K562 (cell line): ENCODE data around the gene PRKCB. TPM values are rescaled to one million over a fixed set of nuclear protein-coding genes. Genes with fewer than 3 reads are reported as not detected.

ENCODE experiments used
- DIDO1 ChIP-seq: fragments of 450-650 bp; IDR thresholded peaks from 2 replicates; pipeline ENCODE4 v1.6.1; 2016; ENCODE audit warnings: low read depth, missing biosample characterization, missing genetic modification characterization
- DPF2 ChIP-seq: fragments of 450-650 bp; IDR thresholded peaks from 2 replicates; pipeline ENCODE4 v1.6.1; 2016
- ETV1 ChIP-seq: fragments of 450-650 bp; conservative IDR thresholded peaks from 2 replicates; pipeline ENCODE4 v1.6.1; 2016; ENCODE audit warnings: missing genetic modification characterization, control low read depth, low read depth, missing compliant biosample characterization
- KLF13 ChIP-seq: fragments of 450-650 bp; IDR thresholded peaks from 2 replicates; pipeline ENCODE4 v1.6.1; 2016; ENCODE audit warnings: missing genetic modification characterization, low read depth, mild to moderate bottlenecking, missing compliant biosample characterization, moderate library complexity, borderline replicate concordance
- LEF1 ChIP-seq: fragments of 450-650 bp; IDR thresholded peaks from 2 replicates; pipeline ENCODE4 v1.6.1; 2016; ENCODE audit warnings: mild to moderate bottlenecking
- MED1 ChIP-seq: sonication (generic); formaldehyde crosslinking; IDR thresholded peaks from 2 replicates; pipeline ENCODE4 v1.8.1; 2023; ENCODE audit warnings: missing genetic modification reagents, borderline replicate concordance
- MYNN ChIP-seq, 2 experiments: sonication (generic); formaldehyde crosslinking in 1 of 2; IDR thresholded peaks; 2 replicates each; pipeline versions ENCODE4 v1.5.0 to v1.6.1; 2016 to 2020; ENCODE audit warnings: antibody characterized with exemption in 1 of 2, missing genetic modification reagents in 1 of 2
- NR3C1 ChIP-seq: sonication (generic); formaldehyde crosslinking; IDR thresholded peaks from 2 replicates; pipeline ENCODE4 v1.8.1; 2022; ENCODE audit warnings: missing genetic modification reagents
- RBM39 ChIP-seq: fragments of 200-400 bp; formaldehyde crosslinking; optimal IDR thresholded peaks from 2 replicates; pipeline ENCODE3; 2018; ENCODE audit warnings: low read depth, low read length
- SMAD1 ChIP-seq: fragments of 150-350 bp; IDR thresholded peaks from 2 replicates; pipeline ENCODE4 v1.6.1; 2014; ENCODE audit warnings: low read length, low read depth; ENCODE audit not compliant: partially characterized antibody
- TBL1XR1 ChIP-seq, 2 experiments: IDR thresholded peaks; 2 replicates each; pipeline ENCODE4 v1.6.1; 2012; ENCODE audit warnings: improper control_type of control experiment in 2 of 2, low read length in 2 of 2, mild to moderate bottlenecking in 1 of 2
- TEAD4 ChIP-seq, 2 experiments: sonication (generic) in 1 of 2; formaldehyde crosslinking in 1 of 2; IDR thresholded peaks; 2 replicates each; pipeline versions ENCODE4 v1.6.1 to v1.8.0; 2012 to 2022; ENCODE audit warnings: borderline replicate concordance in 1 of 2, inconsistent platforms in 1 of 2, low read length in 1 of 2, mild to moderate bottlenecking in 1 of 2, missing genetic modification reagents in 1 of 2
- ZNF121 ChIP-seq: sonication (generic); formaldehyde crosslinking; conservative IDR thresholded peaks from 2 replicates; pipeline ENCODE4 v1.8.0; 2022; ENCODE audit warnings: missing genetic modification reagents
- ZNF830 ChIP-seq: fragments of 250-450 bp; sonication (Bioruptor Pico); IDR thresholded peaks from 2 replicates; pipeline ENCODE4 v1.5.0; 2021; ENCODE audit warnings: mild to moderate bottlenecking
- polyA plus RNA-seq, 8 experiments: library from polyadenylated mRNA; depleted of rRNA in 4 of 8; stranded (reverse) in 5 of 8; unstranded in 3 of 8; fragments of >200 nt; fragmentation: Nextera tagmentation in 2 of 8; fragmentation: Illumina TruSeq in 1 of 8; extraction: Ambion mirVana in 2 of 8; extraction: Trizol in 1 of 8; gene quantifications; 2 replicates each; pipeline versions ENCODE4 v1.2.1 to v1.2.3, GENCODE V29; 2011 to 2014; ENCODE audit warnings: inconsistent platforms in 1 of 8, missing spikeins in 1 of 8
- total RNA-seq, 7 experiments: library from RNA; depleted of rRNA in 6 of 7; stranded (reverse); fragments of >200 nt in 6 of 7; fragmentation: Illumina TruSeq in 2 of 7; extraction: Trizol in 2 of 7; gene quantifications; 2 replicates each; pipeline versions ENCODE4 v1.2.1 to v1.2.3, GENCODE V29; 2011 to 2021; ENCODE audit warnings: low replicate concordance in 1 of 7
- TF ChIP-seq, protein P1 (sequence below): fragments of 450-650 bp; formaldehyde crosslinking; IDR thresholded peaks from 2 replicates; pipeline ENCODE4 v1.4.0; 2022; ENCODE audit warnings: mild to moderate bottlenecking, moderate library complexity
- TF ChIP-seq, protein P2 (sequence below): fragments of 450-650 bp; IDR thresholded peaks from 2 replicates; pipeline ENCODE4 v1.6.1; 2016; ENCODE audit warnings: mild to moderate bottlenecking, moderate library complexity

The PRKCB gene
- total and polyA plus RNA-seq, 9 of the 15 experiments (the other 6 are each of a cell fraction or from before 2014, with no cell fraction given) = 49.9 to 276 (median 148) TPM

DNA sequence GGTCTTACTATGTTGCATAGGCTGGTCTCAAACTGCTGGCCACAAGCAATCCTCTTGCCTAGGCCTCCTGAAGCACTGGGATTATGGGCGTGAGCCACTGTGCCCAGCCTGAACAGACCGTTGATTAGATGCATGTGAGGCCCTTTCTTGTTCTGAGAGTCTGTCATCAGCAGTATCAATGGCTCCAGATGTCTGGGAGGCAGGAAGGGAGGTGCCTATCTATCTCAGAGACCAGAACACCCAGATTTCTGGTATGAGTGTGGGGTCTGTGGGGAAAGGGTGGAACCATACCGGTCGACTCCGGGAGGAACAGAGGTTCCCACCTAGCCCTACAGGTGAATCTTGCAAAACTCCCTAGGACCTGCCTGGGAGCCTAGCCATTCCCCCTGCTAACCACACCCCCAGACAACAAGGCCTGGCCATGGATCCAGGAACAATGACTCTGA is 71.7 kb downstream of the PRKCB start (continued):
- TF ChIP-seq TBL1XR1 (IDR thresholded peaks at IDR 0.05; ENCODE audit: low read length in 2 of 2) (peak; percentile 28 to 90; a peak in 3 of 4 replicates), NR3C1 (CRISPR knock-in tag) (no peak), TEAD4 (IDR thresholded peaks at IDR 0.05; ENCODE audit: low read length) (peak; percentile 92), TEAD4 (CRISPR knock-in tag; IDR thresholded peaks at IDR 0.05; ENCODE audit: borderline replicate concordance) (no peak), DIDO1 (tag) (no peak), SMAD1 (peak; percentile 70), KLF13 (tag) (no peak), LEF1 (0 out of 2 replicates have a peak, but pooled peaks have one; percentile 14), MYNN (IDR thresholded peaks at IDR 0.05) (peak; percentile 76; the same call in 1 of the 2 replicates), MYNN (CRISPR knock-in tag; IDR thresholded peaks at IDR 0.05) (no peak), MED1 (CRISPR knock-in tag) (no peak), ETV1 (peak; percentile 58), ZNF830 (CRISPR knock-in tag) (no peak), DPF2 (peak; percentile 91), ZNF121 (CRISPR knock-in tag) (no peak), RBM39 (no peak)
- TF ChIP-seq, protein P1, sequence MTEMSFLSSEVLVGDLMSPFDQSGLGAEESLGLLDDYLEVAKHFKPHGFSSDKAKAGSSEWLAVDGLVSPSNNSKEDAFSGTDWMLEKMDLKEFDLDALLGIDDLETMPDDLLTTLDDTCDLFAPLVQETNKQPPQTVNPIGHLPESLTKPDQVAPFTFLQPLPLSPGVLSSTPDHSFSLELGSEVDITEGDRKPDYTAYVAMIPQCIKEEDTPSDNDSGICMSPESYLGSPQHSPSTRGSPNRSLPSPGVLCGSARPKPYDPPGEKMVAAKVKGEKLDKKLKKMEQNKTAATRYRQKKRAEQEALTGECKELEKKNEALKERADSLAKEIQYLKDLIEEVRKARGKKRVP (CRISPR knock-in tag) = 0 out of 2 replicates have a peak, but pooled peaks have one; percentile 9
- TF ChIP-seq, protein P2, sequence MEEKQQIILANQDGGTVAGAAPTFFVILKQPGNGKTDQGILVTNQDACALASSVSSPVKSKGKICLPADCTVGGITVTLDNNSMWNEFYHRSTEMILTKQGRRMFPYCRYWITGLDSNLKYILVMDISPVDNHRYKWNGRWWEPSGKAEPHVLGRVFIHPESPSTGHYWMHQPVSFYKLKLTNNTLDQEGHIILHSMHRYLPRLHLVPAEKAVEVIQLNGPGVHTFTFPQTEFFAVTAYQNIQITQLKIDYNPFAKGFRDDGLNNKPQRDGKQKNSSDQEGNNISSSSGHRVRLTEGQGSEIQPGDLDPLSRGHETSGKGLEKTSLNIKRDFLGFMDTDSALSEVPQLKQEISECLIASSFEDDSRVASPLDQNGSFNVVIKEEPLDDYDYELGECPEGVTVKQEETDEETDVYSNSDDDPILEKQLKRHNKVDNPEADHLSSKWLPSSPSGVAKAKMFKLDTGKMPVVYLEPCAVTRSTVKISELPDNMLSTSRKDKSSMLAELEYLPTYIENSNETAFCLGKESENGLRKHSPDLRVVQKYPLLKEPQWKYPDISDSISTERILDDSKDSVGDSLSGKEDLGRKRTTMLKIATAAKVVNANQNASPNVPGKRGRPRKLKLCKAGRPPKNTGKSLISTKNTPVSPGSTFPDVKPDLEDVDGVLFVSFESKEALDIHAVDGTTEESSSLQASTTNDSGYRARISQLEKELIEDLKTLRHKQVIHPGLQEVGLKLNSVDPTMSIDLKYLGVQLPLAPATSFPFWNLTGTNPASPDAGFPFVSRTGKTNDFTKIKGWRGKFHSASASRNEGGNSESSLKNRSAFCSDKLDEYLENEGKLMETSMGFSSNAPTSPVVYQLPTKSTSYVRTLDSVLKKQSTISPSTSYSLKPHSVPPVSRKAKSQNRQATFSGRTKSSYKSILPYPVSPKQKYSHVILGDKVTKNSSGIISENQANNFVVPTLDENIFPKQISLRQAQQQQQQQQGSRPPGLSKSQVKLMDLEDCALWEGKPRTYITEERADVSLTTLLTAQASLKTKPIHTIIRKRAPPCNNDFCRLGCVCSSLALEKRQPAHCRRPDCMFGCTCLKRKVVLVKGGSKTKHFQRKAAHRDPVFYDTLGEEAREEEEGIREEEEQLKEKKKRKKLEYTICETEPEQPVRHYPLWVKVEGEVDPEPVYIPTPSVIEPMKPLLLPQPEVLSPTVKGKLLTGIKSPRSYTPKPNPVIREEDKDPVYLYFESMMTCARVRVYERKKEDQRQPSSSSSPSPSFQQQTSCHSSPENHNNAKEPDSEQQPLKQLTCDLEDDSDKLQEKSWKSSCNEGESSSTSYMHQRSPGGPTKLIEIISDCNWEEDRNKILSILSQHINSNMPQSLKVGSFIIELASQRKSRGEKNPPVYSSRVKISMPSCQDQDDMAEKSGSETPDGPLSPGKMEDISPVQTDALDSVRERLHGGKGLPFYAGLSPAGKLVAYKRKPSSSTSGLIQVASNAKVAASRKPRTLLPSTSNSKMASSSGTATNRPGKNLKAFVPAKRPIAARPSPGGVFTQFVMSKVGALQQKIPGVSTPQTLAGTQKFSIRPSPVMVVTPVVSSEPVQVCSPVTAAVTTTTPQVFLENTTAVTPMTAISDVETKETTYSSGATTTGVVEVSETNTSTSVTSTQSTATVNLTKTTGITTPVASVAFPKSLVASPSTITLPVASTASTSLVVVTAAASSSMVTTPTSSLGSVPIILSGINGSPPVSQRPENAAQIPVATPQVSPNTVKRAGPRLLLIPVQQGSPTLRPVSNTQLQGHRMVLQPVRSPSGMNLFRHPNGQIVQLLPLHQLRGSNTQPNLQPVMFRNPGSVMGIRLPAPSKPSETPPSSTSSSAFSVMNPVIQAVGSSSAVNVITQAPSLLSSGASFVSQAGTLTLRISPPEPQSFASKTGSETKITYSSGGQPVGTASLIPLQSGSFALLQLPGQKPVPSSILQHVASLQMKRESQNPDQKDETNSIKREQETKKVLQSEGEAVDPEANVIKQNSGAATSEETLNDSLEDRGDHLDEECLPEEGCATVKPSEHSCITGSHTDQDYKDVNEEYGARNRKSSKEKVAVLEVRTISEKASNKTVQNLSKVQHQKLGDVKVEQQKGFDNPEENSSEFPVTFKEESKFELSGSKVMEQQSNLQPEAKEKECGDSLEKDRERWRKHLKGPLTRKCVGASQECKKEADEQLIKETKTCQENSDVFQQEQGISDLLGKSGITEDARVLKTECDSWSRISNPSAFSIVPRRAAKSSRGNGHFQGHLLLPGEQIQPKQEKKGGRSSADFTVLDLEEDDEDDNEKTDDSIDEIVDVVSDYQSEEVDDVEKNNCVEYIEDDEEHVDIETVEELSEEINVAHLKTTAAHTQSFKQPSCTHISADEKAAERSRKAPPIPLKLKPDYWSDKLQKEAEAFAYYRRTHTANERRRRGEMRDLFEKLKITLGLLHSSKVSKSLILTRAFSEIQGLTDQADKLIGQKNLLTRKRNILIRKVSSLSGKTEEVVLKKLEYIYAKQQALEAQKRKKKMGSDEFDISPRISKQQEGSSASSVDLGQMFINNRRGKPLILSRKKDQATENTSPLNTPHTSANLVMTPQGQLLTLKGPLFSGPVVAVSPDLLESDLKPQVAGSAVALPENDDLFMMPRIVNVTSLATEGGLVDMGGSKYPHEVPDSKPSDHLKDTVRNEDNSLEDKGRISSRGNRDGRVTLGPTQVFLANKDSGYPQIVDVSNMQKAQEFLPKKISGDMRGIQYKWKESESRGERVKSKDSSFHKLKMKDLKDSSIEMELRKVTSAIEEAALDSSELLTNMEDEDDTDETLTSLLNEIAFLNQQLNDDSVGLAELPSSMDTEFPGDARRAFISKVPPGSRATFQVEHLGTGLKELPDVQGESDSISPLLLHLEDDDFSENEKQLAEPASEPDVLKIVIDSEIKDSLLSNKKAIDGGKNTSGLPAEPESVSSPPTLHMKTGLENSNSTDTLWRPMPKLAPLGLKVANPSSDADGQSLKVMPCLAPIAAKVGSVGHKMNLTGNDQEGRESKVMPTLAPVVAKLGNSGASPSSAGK = 0 out of 2 replicates have a peak, but pooled peaks have one; percentile 40
